ENCODE measurements around the gene CSAD.
"Not testable (repeated sequence)": the region's sequence is repeated elsewhere in the genome, so short reads cannot be mapped to it uniquely, and the experiment has no call there.

Gene CSAD

DNA sequence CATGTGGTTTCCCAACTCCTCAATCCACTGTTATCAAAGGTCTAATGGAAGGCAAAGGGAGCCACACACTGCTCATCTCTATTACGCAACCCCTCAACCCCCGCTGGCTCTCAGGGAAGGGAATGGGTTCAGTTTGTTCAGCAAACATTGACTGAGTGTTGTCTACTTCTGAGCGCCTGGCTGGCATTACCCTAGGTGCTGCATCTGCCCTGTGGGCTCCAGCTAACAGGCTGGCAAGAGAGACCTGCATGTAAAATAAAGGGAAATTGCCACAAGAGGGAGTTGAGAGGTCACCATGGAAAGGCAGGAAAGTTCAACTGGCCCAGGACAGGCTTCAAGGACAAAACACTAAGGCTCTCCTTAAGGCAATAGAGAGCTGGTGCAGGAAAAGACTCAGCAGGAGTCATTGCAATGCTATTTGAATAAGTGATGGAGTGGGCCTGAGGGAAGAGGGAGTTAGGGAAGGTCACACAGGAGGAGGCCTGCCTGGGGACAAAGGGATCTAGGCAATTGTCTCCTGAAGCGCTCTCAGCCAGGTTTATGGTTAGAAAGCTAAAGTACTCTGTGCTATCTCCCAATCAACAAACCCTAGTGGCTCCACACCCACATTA is 5.7 kb downstream of the CSAD start:
- peak; percentile 88 for DNase-seq

DNA sequence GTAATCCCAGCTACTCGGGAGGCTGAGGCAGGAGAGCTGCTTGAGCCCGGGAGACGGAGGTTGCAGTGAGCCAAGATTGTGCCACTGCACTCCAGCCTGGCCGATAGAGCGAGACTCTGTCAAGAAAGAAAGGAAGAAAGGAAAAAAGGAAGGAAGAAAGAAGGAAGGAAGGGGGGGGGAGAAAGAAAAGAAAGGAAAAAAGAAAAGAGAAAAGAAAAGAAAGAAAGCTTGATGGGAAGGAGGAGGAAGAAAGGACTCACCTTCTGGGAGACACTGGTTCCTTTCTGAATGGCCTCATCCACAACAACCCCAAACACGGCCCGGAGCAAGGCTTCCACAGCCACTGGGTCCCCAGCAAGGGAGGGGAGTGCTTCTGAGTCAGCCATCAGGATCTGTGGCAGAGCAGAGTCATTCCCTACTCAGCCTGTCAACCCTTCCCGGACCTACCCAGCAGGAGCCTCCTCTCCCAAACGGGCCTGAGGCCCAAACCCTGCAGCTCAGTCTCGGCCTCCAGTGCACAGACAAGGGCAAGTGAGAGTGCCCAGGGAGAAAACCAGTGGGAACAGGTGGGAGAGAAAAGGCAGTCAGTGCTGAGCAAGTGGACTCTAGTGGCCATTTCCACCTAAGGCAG is 7.5 kb downstream of the CSAD start:
- DNase-seq = no peak

DNA sequence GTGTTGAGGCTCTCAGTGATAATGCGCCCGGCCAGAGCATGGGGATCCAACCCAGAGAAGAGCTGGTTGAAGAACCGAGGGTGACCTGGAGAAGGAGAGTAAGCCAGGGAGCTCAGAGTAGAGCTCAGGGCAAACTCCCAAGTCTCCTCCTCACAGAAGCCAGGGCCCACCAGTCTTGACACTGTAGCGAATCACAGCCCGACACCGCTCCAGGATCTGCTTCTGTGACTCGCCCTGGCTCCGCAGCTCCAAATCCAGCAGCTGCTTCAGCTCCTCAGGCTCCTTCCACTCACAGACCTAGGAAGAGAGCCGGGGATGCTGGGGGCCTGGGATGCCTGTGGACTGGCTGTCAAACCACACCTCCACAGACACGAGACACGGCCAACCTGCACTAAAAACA is 8.4 kb downstream of the CSAD start:
- no peak for DNase-seq

GRCh38 chr12:53171725-53172329 is 8.9 kb downstream of the CSAD start:
- peak; percentile 73 for DNase-seq

GRCh38 chr12:53170876-53171724 is 9.6 kb downstream of the CSAD start:
- DNase-seq = no peak

GRCh38 chr12:53170215-53170614 is 10.5 kb downstream of the CSAD start:
- DNase-seq = peak; percentile 17

DNA sequence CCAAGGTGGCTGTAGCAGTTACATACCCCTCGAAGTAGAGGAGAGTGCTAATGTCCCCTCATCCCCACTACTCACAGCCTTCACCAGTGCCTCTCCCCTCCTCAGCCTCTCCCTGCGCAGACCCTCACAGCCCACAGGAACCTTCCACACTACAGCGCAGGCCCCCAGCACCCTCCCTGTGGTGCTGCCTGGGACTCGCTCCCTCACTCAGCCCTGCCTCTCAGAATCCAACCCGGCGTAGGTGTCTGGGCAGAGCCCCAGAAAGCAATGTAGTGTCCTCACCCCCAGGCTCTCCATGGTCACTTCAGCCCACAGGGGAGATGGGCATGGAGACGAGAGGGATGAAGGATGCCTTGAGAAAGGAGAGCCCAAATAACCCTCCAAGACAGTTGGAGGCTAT is 11.1 kb downstream of the CSAD start:
- DNase-seq = no peak

DNA sequence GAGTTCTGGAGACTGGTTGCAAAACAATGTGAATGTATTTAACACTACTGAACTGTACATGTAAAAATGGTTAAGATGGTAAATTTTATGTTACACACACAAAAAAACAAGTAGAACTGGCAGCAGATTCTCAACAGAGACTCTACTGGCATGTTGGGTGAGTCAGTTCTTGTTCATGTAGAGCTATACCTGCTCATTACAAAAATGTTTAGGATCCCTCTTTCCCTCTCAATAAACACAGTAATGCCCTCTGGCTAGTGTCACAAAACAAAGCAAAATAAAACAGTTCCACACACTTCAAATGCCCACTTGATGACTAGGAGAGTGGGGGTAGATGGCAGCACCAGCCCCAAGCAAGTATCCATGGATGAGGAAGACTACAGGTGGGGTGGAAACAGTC is 13.9 kb downstream of the CSAD start:
- no peak for DNase-seq

GRCh38 chr12:53163008-53163407 is 17.7 kb downstream of the CSAD start:
- not testable (repeated sequence) for DNase-seq

GRCh38 chr12:53161119-53161911 is 19.4 kb downstream of the CSAD start:
- DNase-seq = no peak

- no peak for DNase-seq
Observed at GRCh38 chr12:53160673-53161072, 20.1 kb downstream of the CSAD start.

GRCh38 chr12:53160000-53160399 is 20.7 kb downstream of the CSAD start:
- DNase-seq = no peak

- peak; percentile 70 for DNase-seq
Observed at GRCh38 chr12:53159195-53159839, 21.4 kb downstream of the CSAD start.

DNA sequence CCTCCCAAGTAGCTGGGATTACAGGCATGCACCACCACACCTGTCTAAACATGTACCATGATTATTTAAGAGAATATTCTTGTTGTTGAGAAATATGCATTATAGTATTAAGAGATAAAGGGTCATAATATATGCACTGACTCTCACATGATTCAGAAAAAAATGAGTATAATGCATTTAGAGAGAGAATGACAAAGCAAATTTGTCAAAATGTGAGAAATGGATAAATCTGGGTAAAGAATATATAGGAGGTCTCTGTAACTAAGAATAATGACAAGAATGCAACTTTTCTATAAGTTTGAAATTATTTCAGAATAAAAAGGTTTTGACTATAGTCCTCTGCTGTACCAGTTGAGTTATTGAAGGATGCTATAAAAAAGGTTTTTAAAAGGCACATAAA is 28.3 kb downstream of the CSAD start:
- DNase-seq = no peak

GRCh38 chr12:53151039-53151438 is 29.7 kb downstream of the CSAD start:
- no peak for DNase-seq

GRCh38 chr12:53147653-53148052 is 33.1 kb downstream of the CSAD start:
- no peak for DNase-seq

GRCh38 chr12:53147181-53147580 is 33.5 kb downstream of the CSAD start:
- no peak for DNase-seq

GRCh38 chr12:53145383-53146260 is 35.1 kb downstream of the CSAD start:
- DNase-seq = no peak

DNA sequence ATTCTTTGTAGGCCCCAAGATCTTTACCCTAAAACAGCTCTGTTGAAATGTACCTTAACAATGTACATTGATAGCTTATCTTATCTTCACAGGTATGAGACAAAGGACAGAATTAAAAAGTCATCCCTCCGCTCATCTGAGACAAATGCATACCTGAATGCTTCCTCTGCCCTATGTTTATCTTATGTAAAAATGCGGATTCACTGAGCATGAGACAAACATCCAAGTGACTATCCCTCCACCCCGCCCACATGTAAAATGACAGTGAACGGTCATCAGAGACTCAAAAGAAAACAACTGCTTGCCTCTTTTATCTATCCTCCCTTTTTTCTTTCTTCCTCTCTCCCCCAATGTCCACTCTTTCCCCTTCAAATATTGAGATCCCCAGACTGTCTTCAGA is 37.4 kb downstream of the CSAD start:
- DNase-seq = no peak

DNA sequence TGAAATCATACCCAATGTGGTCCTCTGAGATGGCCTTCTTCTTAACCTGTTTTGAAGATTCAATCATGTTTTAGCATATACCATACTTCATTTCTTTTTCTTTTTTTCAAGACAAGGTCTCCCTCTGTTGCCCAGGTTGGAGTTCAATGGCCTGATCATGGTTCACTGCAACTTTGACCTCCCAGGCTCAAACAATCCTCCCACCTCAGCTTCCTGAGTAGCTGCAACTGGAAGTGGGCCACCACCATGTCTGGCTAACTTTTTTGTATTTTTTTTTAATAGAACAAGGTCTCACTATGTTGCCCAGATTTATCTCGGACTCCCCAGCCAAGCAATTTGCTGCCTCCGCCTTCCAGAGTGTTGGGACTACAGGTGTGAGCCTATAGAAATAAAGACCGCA is 47.0 kb downstream of the CSAD start:
- DNase-seq = no peak

- DNase-seq = no peak
Observed at GRCh38 chr12:53131844-53132243, 48.9 kb downstream of the CSAD start.

All from NCI-H2029 (cell line).